DND-41 (cell line): Measurements from ENCODE around the gene NUDT6.

Source experiments
- CTCF ChIP-seq: IDR thresholded peaks from 2 replicates; pipeline ENCODE4 v1.5.1; 2012; ENCODE audit warnings: borderline replicate concordance, low read length, moderate library complexity, mild to moderate bottlenecking; ENCODE audit not compliant: poor library complexity, severe bottlenecking; ENCODE audit errors: extremely low read depth
- EZH2 ChIP-seq: IDR thresholded peaks from 3 replicates; pipeline ENCODE4 v1.6.1; 2012; ENCODE audit warnings: borderline replicate concordance, low read depth, mild to moderate bottlenecking, moderate library complexity, low read length, inconsistent platforms; ENCODE audit not compliant: severe bottlenecking

- TF ChIP-seq CTCF: no peak
- no peak for TF ChIP-seq EZH2
Observed at GRCh38 chr4:122873821-122874593, 48.4 kb downstream of the NUDT6 start.
